Neural cell (in vitro differentiated cells): ENCODE data around the gene CFAP45. TPM values are rescaled to one million over a fixed set of nuclear protein-coding genes. Genes with fewer than 3 reads are reported as not detected.
"Not testable (repeated sequence)": the region's sequence is repeated elsewhere in the genome, so short reads cannot be mapped to it uniquely, and the experiment has no call there.

Source experiments
- H2AFZ ChIP-seq: fragments of 200-600, 300-800 bp; sonication (generic), shearing (Covaris generic); 2 replicates; pipeline ENCODE4 v1.6.0; 2014; ENCODE audit warnings: low read depth, mild to moderate bottlenecking, antibody characterized with exemption, low read length, moderate library complexity
- H3F3A ChIP-seq: fragments of 200-600 bp; shearing (Covaris generic); 2 replicates; pipeline ENCODE4 v1.6.1; 2016; ENCODE audit warnings: mild to moderate bottlenecking, moderate library complexity, mixed read lengths, antibody characterized with exemption, low read length; ENCODE audit not compliant: insufficient read depth, poor library complexity, severe bottlenecking
- H3K27ac ChIP-seq: fragments of 200-600, 300-800 bp; sonication (generic), shearing (Covaris generic); 2 replicates; pipeline ENCODE4 v1.5.1; 2014; ENCODE audit warnings: mild to moderate bottlenecking, low read length, moderate library complexity
- H3K27me3 ChIP-seq: fragments of 300-800, 200-600 bp; sonication (generic), shearing (Covaris generic); 2 replicates; pipeline ENCODE4 v1.6.0; 2014; ENCODE audit warnings: mild to moderate bottlenecking, low read depth, low read length, moderate library complexity; ENCODE audit not compliant: insufficient read depth
- H3K36me3 ChIP-seq: fragments of 300-800, 200-600 bp; sonication (generic), shearing (Covaris generic); 2 replicates; pipeline ENCODE4 v1.5.1; 2014; ENCODE audit warnings: mild to moderate bottlenecking, antibody characterized with exemption, low read length, moderate library complexity; ENCODE audit not compliant: insufficient read depth
- H3K4me2 ChIP-seq: fragments of 300-800, 200-600 bp; sonication (generic), shearing (Covaris generic); 2 replicates; pipeline ENCODE4 v1.6.0; 2014; ENCODE audit warnings: mild to moderate bottlenecking, low read length
- H3K4me3 ChIP-seq: fragments of 300-800, 200-600 bp; sonication (generic), shearing (Covaris generic); 2 replicates; pipeline ENCODE4 v1.5.1; 2014; ENCODE audit warnings: mild to moderate bottlenecking, low read length, moderate library complexity
- H3K79me2 ChIP-seq: fragments of 200-600 bp; shearing (Covaris generic); replicated peaks from 2 replicates; pipeline ENCODE4 v1.6.0; 2014; ENCODE audit warnings: mild to moderate bottlenecking, low read length, moderate library complexity; ENCODE audit not compliant: insufficient read depth
- H3K9ac ChIP-seq: fragments of 300-800, 200-600 bp; sonication (generic), shearing (Covaris generic); 2 replicates; pipeline ENCODE4 v1.6.1; 2016; ENCODE audit warnings: mild to moderate bottlenecking, low read length, mixed read lengths
- H3K9me2 ChIP-seq: fragments of 200-600 bp; shearing (Covaris generic); 2 replicates; pipeline ENCODE4 v1.6.1; 2016; ENCODE audit warnings: mild to moderate bottlenecking, low read length, mixed read lengths; ENCODE audit not compliant: insufficient read depth
- H3K9me3 ChIP-seq: fragments of 200-600, 300-800 bp; sonication (generic), shearing (Covaris generic); 2 replicates; pipeline ENCODE4 v1.6.1; 2016; ENCODE audit warnings: mild to moderate bottlenecking, mixed run types, low read length, moderate library complexity, mixed read lengths
- H4K20me1 ChIP-seq: fragments of 200-600 bp; shearing (Covaris generic); 2 replicates; pipeline ENCODE4 v1.6.1; 2016; ENCODE audit warnings: mild to moderate bottlenecking, mixed run types; ENCODE audit not compliant: insufficient read depth
- CTCF ChIP-seq: fragments of 450-650 bp; IDR thresholded peaks from 2 replicates; pipeline ENCODE4 v1.5.1; 2014; ENCODE audit warnings: antibody characterized with exemption, mild to moderate bottlenecking, moderate library complexity; ENCODE audit not compliant: poor library complexity, severe bottlenecking
- EP300 ChIP-seq: fragments of 450-650 bp; conservative IDR thresholded peaks from 2 replicates; pipeline ENCODE4 v1.6.1; 2014; ENCODE audit warnings: antibody characterized with exemption, mild to moderate bottlenecking, moderate library complexity; ENCODE audit not compliant: poor library complexity, severe bottlenecking
- EZH2 ChIP-seq: fragments of 200-600, 300-800 bp; shearing (Covaris generic), sonication (generic); IDR thresholded peaks from 2 replicates; pipeline ENCODE4 v1.6.1; 2014; ENCODE audit warnings: antibody characterized with exemption, low read length, borderline replicate concordance, mild to moderate bottlenecking; ENCODE audit not compliant: insufficient read depth, poor library complexity, severe bottlenecking
- MXI1 ChIP-seq: fragments of 450-650 bp; conservative IDR thresholded peaks from 2 replicates; pipeline ENCODE4 v1.6.1; 2014; ENCODE audit warnings: antibody characterized with exemption, mild to moderate bottlenecking; ENCODE audit not compliant: poor library complexity, severe bottlenecking
- POLR2AphosphoS5 ChIP-seq: IDR thresholded peaks from 2 replicates; pipeline ENCODE4 v1.6.1; 2012
- RAD21 ChIP-seq: fragments of 450-650 bp; conservative IDR thresholded peaks from 2 replicates; pipeline ENCODE4 v1.6.1; 2014; ENCODE audit warnings: antibody characterized with exemption, mild to moderate bottlenecking, moderate library complexity
- REST ChIP-seq: IDR thresholded peaks from 2 replicates; pipeline ENCODE4 v1.6.1; 2012; ENCODE audit warnings: borderline replicate concordance
- SMC3 ChIP-seq: fragments of 450-650 bp; conservative IDR thresholded peaks from 2 replicates; pipeline ENCODE4 v1.6.1; 2014; ENCODE audit warnings: antibody characterized with exemption, mild to moderate bottlenecking, moderate library complexity; ENCODE audit not compliant: poor library complexity
- TAF1 ChIP-seq: IDR thresholded peaks from 2 replicates; pipeline ENCODE4 v1.6.1; 2012; ENCODE audit warnings: low read depth
- polyA plus RNA-seq: library from polyadenylated mRNA; depleted of rRNA; stranded (reverse); fragments of >200 nt; gene quantifications from 2 replicates; pipeline ENCODE4 v1.2.3, GENCODE V29; 2014

CFAP45 gene
- polyA plus RNA-seq, 1 donor from 2014 or later: 0.12 TPM

- H2AFZ ChIP-seq: no peak overlapping the region
Measured at GRCh38 chr1:159900755-159901360, 893 bp upstream of the CFAP45 start.

GRCh38 chr1:159899634-159900033 is 331 bp downstream of the CFAP45 start:
- not testable (repeated sequence) for H3F3A ChIP-seq, H3K4me2 ChIP-seq, H3K9me3 ChIP-seq, H4K20me1 ChIP-seq, H3K9ac ChIP-seq, H3K79me2 ChIP-seq, H2AFZ ChIP-seq, H3K9me2 ChIP-seq, H3K27me3 ChIP-seq, H3K27ac ChIP-seq, H3K36me3 ChIP-seq
- peak overlapping the region; percentile 21 for H3K4me3 ChIP-seq

More at GRCh38 chr1:159900755-159901360, 893 bp upstream of the CFAP45 start:
- Histone ChIP-seq H3K27ac (no peak overlapping the region), H3K79me2 (no peaks in the 10 kb centered on the region), H3K4me3 (no peak overlapping the region), H3K27me3 (no peaks in the 10 kb centered on the region), H3K9me2 (no peaks in the 10 kb centered on the region), H3K36me3 (no peaks in the 10 kb centered on the region), H4K20me1 (no peaks in the 10 kb centered on the region), H3K4me2 (no peak overlapping the region), H3K9me3 (no peaks in the 10 kb centered on the region), H3F3A (no peaks in the 10 kb centered on the region), H3K9ac (no peak overlapping the region)
- TF ChIP-seq TAF1: no peak
- TF ChIP-seq RAD21: no peak
- no peak for TF ChIP-seq MXI1
- TF ChIP-seq EZH2: no peak
- no peak for TF ChIP-seq REST
- no peak for TF ChIP-seq EP300
- no peak for TF ChIP-seq POLR2AphosphoS5
- TF ChIP-seq SMC3: no peak
- no peak for TF ChIP-seq CTCF

GRCh38 chr1:159898527-159898926 is 1.4 kb downstream of the CFAP45 start:
- no peaks in the 10 kb centered on the region for H4K20me1 ChIP-seq
- no peak overlapping the region for H3K4me2 ChIP-seq
- no peak overlapping the region for H3K9ac ChIP-seq
- H3K9me3 ChIP-seq: no peaks in the 10 kb centered on the region
- no peaks in the 10 kb centered on the region for H3K79me2 ChIP-seq
- H3K27ac ChIP-seq: no peak overlapping the region
- no peaks in the 10 kb centered on the region for H3K9me2 ChIP-seq
- no peak overlapping the region for H2AFZ ChIP-seq
- H3K36me3 ChIP-seq: no peaks in the 10 kb centered on the region
- H3K4me3 ChIP-seq: no peak overlapping the region
- no peak for TF ChIP-seq REST
- no peak for TF ChIP-seq EZH2
- no peak for TF ChIP-seq RAD21
- no peak for TF ChIP-seq CTCF
- no peak for TF ChIP-seq TAF1
- no peak for TF ChIP-seq EP300
- no peak for TF ChIP-seq MXI1
- no peak for TF ChIP-seq SMC3
- TF ChIP-seq POLR2AphosphoS5: no peak
- H3F3A ChIP-seq: no peaks in the 10 kb centered on the region
- H3K27me3 ChIP-seq: no peaks in the 10 kb centered on the region
